TTC549 (cell line): ENCODE results near the gene ISCA1.

Experiments
- FAIRE-seq: peaks from 2 replicates; lab custom pipeline; 2012; peaks lifted over from hg19 to GRCh38; lab: Jason Lieb, UNC

The ISCA1 gene

GRCh38 chr9:86282979-86283535 lies 719 bp upstream of the ISCA1 start:
- FAIRE-seq: no peak

- FAIRE-seq: no peak
These were observed 703 bp downstream of the ISCA1 start for GRCh38 chr9:86281593-86282076.

GRCh38 chr9:86280580-86280979 lies 1.8 kb downstream of the ISCA1 start:
- FAIRE-seq: no peak

GRCh38 chr9:86279839-86280238 lies 2.5 kb downstream of the ISCA1 start:
- FAIRE-seq: no peak

GRCh38 chr9:86277072-86277471 lies 5.3 kb downstream of the ISCA1 start:
- FAIRE-seq: no peak

DNA sequence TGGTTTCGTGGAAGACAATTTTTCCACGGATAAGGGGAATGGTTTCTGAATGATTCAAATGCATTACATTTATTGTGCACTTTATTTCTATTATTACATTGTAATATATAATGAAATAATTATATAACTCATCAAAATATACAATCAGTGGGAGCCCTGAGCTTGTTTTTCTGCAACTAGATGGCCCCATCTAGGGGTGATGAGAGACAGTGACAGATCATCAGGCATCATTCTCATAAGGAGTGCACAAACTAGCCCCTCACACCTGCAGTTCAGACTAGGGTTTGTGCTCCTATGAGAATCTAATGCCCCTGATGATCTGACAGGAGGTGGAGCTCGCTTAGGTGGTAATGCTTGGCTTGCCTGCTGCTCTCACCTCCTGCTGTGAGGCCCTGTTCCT lies 6.4 kb downstream of the ISCA1 start:
- FAIRE-seq: no peak

GRCh38 chr9:86274821-86275643 lies 7.3 kb downstream of the ISCA1 start:
- FAIRE-seq: no peak

DNA sequence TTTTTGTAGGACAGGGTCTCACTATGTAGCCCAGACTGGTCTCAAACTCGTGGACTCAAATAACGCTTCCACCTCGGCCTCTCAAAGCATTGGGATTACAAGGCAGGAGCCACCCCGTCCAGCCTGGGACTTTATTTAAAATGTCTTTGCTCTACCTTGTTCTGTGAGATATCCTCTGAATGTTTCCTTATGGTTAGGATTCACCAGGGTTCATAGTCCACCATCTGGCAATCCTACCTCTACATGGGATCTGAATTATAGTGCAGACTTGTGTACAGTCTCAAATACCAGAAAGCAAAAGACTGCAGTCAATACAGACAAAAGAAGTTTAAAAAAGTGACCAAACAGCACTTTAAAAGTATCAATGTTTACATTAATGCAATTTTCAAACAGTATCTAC lies 10.1 kb downstream of the ISCA1 start:
- FAIRE-seq: no peak

DNA sequence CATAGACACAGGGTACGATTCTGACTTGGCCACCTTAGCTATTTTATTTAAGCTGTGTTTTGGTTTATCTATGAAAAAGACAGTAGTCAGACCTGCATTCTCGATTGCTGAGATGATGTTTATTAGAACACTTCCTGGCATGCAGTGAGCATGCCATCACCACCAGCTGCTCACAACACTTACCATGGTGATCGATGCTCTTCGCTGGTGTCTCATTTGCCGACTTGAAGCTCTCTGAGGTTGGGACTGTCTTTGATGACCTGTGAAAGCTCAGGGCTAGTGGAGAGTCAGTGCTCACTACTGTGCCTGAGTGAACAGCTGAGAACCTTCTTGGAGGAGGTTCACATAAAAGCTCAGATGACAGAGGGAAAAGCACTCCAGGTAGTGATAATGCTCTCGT lies 18.5 kb downstream of the ISCA1 start:
- FAIRE-seq: no peak

GRCh38 chr9:86262492-86262891 lies 19.8 kb downstream of the ISCA1 start:
- FAIRE-seq: no peak

- no peak for FAIRE-seq
These were observed 22.8 kb downstream of the ISCA1 start, which contains the start of gene C9orf153 for GRCh38 chr9:86259557-86259956. C9orf153 (minus strand) TSS chr9:86259657; CDS start chr9:86229603, 30,054 bp downstream.

DNA sequence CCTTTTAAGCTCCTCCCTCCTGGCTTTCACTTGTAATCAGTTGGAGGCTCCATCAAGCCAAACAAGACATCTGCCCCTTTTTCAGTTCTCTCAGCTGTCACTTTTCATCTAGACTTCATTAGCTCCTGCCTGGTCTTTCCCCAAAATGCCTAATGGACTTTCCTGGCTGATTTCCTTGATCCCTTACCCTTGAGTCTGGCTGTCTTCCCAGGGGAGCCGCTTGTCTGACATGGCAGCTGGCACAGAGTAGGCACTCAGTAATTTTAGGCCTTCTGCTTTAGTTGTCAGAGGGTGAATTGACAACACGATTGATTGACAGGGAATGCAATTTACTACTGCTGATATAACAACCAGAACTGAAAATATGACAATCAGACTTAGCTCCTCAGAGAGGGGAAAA lies 24.9 kb downstream of the ISCA1 start:
- no peak for FAIRE-seq

DNA sequence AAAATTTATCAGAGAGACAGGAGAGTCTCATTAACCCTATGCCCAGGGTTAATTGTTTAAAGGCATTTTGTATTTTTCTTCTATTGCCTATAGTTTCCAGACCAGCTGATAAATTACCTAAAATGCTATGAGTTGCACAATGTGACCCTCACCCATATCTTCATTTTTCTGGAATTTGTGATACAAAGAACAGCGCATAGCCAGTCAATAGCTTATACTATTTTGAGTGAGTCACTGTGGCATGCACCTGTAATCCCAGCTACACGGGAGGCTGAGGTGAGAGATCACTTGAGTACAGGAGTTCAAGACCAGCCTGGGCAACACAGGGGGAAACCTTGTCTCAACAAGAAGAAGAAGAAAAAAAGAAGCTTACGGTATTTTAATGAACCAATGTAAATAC lies 25.7 kb downstream of the ISCA1 start:
- FAIRE-seq: no peak

DNA sequence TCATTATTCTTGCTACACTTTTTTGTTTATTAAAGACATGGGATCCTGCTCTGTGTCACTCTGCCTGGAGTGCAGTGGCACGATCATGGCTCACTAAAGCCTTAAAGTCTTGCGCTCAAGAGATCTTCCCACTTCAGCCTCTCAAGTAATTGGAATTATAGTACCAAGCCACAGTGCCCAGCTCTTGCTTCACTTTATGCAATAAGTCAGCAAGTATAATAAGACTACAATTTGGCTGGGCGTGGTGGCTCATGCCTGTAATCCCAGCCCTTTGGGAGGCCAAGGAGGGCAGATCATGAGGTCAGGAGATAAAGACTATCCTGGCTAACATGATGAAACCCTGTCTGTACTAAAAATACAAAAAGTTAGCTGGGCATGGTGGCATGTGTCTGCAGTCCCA lies 28.8 kb downstream of the ISCA1 start:
- FAIRE-seq: no peak

- FAIRE-seq: no peak
These were observed 29.5 kb downstream of the ISCA1 start for GRCh38 chr9:86252870-86253269.

- FAIRE-seq: no peak
These were observed 32.2 kb downstream of the ISCA1 start for GRCh38 chr9:86250123-86250522.

GRCh38 chr9:86248746-86249145 lies 33.6 kb downstream of the ISCA1 start:
- no peak for FAIRE-seq

- no peak for FAIRE-seq
These were observed 35.6 kb downstream of the ISCA1 start for GRCh38 chr9:86246752-86247161.

GRCh38 chr9:86242071-86242470 lies 40.3 kb downstream of the ISCA1 start:
- FAIRE-seq: no peak

DNA sequence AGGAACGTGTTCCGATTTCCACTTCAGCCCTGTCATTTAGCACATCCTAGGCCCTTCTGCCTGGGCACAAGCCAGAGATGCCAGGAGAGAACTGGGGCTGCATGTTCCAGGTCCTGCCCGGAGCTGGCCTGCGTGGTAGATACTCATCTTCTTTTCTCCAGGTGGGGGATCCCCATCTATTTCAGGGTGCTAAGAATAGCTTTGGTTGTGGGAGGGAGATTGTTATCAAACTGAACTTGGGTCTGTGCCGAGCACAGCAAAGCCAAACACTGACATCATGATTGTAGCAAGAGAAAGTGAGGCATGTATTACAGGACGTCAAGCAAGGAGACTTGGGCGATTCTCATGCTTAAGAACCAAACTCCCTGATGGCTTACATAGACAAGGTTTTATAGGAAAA lies 41.1 kb downstream of the ISCA1 start:
- FAIRE-seq: no peak

DNA sequence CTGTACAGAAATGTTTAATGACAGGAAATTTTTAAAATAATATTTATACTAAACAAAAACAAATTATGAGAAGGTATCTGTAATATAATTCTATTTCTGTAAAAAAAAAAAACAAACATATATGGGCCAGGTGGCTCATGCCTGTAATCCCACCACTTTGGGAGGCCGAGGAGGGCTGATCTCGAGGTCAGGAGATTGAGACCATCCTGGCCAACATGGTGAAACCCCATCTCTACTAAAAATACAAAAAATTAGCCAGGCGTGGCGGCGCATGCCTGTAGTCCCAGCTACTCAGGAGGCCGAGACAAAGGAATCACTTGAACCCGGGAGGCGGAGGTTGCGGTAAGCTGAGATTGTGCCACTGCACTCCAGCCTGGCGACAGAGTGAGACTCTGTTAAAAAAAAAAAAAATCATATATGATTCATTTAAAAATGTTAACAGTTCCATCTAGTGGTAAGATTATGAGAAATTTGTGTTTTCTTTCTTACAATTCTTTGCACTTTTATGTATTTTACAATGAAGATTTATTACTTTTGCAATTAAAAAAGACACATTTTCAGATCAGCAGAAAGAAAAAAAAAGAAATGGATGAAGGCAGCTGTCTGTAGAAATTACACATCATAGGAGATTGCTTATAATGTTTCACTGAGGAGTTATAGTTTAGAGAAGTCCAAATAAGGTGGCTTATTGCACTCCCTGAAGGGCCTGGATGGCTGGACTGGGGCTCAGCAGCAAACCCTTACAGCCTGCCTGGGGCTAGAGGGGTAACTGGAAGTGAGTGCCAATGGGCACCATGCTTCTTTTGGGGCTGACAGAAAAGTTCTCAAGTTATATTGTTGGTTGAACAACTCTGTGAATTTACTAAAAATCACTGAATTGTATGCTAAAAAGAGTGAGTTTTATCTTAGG lies 43.2 kb downstream of the ISCA1 start:
- no peak for FAIRE-seq

DNA sequence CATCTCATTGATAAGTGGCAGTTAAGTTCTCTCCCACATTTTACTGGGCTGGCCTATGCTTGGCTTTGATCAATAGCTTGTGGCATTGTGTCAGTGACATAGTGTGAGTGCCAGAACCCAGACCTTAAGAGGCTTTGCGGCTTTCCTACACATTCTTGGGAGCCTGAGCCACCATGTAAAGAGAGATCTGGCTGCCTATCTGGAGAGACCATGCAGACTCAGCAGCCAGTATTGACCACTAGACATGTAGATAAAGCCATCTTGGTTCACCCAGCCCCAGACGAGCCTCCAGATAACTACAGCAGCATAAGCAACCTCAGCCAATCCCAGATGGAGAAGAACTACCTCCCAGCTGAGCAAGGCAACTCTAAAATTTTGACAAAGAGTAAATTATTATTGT lies 51.5 kb downstream of the ISCA1 start:
- no peak for FAIRE-seq

GRCh38 chr9:86222667-86223066 lies 59.7 kb downstream of the ISCA1 start:
- FAIRE-seq: no peak
